GM19238 (cell line): ENCODE measurements around the gene UGT1A10.
"Not testable (repeated sequence)": the region's sequence is repeated elsewhere in the genome, so short reads cannot be mapped to it uniquely, and the experiment has no call there.

ENCODE experiments used
- DNase-seq: peaks from one replicate; pipeline ENCODE4 v3.0.0; 2011; ENCODE audit warnings: low spot score; ENCODE audit not compliant: insufficient read length

Gene UGT1A10

GRCh38 chr2:233736868-233737653 is 100.8 kb downstream of the UGT1A10 start:
- not testable (repeated sequence) for DNase-seq

DNA sequence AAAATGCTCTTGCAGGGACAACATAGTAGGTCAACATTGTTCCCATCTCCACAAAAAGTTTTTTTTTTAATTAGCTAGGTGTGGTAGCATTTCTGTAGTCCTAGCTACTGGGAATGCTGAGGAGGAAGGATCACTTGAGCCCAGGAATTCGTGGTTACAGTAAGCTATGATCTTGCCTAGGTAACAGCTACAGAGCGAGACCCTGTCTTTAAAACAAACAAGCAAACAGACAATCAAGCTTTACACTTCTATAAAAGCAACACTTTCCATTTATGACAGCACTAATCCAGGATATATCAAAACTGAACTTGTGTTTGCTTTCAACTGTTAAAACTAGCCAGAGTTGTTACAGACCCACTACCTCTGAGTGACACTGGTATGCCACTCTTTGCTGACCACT is 104.6 kb downstream of the UGT1A10 start:
- DNase-seq = no peak

DNA sequence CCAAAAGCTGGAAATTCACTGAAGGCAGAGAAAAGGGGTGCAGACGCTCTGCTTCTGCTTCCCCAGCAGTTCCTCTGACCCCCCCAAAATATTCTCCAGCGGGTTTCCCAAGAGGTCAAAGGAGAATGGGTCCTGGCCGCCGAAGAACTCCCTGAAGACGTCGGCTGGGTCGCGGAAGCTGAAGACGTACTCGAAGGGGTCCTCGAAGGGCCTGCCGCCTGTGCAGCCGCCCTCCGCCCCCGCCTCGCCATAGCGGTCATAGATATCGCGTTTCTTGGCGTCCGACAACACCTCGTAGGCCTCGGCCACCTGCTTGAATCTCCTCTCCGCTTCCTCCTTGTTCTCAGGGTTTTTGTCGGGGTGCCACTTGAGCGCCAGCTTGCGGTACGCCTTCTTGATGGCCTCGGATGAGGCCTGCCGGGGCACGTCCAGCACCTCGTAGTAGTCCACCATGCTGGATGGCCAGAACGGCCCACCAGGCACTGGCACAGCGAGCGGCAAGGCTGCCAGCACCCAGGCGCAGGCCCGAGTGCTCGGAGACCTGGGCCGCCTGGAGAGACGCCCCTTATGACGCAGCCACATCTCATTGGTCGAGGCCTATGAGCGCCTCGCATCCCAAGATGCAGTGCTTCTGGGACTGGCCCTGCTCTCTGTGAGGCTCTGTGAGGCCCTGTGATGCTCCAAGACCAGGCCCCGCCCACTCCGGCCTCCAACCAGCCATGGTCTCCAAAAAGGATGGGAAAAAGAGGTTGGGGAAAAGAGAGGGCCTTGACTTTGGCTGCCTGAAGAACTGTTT is 107.4 kb downstream of the UGT1A10 start:
- DNase-seq = no peak

DNA sequence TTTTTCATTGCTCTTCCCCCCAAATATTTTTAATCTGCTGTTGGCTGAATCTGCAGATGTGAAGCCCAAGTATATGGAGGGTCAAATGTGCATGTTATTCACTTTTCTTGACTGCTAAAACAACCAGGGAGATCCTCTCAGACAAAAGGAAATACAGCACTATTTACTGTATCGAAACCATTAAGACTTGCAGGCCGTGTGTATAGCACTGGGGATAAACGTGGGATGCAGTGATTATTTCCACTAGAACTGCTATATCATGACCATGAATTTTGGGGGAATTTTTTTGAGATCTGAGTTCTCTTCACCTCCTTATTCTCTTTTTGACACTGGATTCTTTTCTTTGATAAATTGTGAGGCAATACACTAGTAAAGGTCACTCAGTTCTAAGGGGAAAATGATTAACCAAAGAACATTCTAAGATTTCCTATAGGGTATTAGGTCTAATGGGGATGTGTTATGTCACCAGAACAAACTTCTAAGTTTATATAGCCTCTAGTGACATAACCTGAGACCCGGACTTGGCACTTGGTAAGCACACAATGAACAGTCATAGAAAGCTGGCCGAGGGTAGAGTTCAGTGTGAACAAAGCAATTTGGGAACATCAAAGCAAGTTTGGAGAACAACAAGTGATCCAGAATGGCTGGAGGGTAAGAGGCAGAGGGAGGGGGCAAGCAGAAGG is 109.0 kb downstream of the UGT1A10 start:
- no peak for DNase-seq

DNA sequence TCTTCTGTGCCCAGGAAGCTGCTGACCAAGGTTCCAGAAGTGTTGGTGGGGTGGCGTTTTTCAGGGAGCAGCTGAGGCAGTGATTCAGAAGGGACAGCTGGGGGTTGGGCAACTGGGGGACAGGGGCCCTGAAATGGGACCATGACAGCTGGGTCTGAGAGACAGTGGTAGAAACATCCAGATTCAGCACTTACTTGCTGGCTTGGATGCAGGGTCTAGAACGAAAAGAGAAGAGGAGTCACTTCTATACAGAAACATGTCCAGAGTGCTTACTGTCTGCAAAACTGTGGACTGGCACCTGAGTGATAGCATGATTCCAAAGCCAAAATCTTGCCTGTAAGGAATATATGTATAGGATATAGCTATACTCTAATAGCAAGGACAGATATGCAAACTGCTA is 109.6 kb downstream of the UGT1A10 start:
- not testable (repeated sequence) for DNase-seq

DNA sequence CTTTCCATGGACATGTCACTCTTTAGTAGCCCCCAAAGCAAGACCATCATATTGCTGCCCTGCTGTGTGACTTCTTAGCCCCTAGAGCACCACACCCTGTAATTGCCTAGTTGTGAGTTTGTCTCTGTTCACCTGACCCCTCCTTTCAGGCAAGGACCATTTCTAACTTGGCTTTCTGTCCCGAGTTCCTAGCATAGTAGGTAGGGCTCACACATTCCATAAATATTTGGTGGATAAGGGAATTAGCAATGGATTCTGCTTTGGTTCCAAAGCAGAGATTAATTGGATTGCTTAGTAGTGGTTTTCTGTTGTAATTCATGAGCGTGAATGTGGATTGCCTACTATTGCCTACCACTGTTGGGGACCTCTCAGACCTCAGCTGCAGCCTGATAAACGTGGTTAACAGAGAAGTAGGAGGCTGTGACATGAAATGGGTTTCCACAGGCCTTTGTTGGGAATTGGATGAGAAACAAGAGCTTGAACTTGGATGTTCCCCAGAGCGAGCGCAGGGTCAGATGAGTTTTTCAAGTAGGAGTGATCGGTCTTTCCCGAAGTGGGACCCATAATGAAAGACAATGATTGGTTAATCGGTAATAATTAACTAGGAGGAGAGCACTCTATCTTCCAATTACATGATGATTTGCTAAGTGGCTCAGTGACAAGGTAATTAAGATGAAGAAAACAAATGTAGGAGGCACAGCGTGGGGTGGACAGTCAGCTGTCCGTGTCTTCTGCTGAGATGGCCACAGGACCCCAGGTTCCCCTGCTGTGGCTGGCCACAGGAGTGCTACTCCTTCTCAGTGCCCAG is 110.4 kb downstream of the UGT1A10 start:
- DNase-seq = no peak

DNA sequence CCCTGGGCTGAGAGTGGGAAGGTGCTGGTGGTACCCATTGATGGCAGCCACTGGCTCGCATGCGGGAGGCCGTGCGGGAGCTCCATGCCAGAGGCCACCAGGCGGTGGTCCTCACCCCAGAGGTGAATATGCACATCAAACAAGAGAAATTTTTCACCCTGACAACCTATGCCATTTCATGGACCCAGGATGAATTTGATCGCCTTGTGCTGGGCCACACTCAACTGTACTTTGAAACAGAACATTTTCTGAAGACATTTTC is 111.0 kb downstream of the UGT1A10 start:
- DNase-seq = no peak

- DNase-seq = not testable (repeated sequence)
Measured at GRCh38 chr2:233750689-233751088, 114.4 kb downstream of the UGT1A10 start.

GRCh38 chr2:233751212-233752009 is 115.2 kb downstream of the UGT1A10 start:
- not testable (repeated sequence) for DNase-seq

- DNase-seq = no peak
Measured at GRCh38 chr2:233754872-233755611, 118.8 kb downstream of the UGT1A10 start.

- no peak for DNase-seq
Measured at GRCh38 chr2:233756429-233757081, 120.3 kb downstream of the UGT1A10 start.

GRCh38 chr2:233758141-233758540 is 121.9 kb downstream of the UGT1A10 start:
- no peak for DNase-seq

DNA sequence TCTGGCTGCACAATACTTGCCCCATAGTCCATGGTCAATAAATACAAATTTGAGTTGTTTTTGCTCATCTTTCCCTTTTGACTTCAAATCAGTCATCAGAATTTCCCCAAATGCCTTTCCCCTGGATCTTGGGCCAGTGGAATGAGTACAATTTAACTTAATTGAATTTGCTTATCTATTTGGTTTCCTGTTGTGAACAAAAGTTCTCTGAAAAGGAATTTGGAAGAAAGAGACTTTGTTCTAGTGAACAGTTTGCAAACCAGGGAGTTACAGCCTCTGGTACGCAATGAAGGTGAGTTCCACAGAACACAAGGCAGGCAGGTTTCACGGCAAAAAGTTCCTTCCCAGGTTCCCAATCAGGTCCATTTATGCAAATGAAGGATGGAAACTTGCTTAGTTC is 122.6 kb downstream of the UGT1A10 start:
- DNase-seq = no peak

DNA sequence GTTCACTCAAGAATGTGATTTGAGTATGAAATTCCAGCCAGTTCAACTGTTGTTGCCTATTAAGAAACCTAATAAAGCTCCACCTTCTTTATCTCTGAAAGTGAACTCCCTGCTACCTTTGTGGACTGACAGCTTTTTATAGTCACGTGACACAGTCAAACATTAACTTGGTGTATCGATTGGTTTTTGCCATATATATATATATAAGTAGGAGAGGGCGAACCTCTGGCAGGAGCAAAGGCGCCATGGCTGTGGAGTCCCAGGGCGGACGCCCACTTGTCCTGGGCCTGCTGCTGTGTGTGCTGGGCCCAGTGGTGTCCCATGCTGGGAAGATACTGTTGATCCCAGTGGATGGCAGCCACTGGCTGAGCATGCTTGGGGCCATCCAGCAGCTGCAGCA is 123.8 kb downstream of the UGT1A10 start, which contains the start of gene UGT1A1:
TSS of gene UGT1A1 (plus strand) at position 228 of the 400 bp plus-strand sequence. CDS start at position 246, 18 bp downstream.
- DNase-seq = no peak

- no peak for DNase-seq
Measured at GRCh38 chr2:233761040-233761769, 125.0 kb downstream of the UGT1A10 start.

GRCh38 chr2:233764264-233764663 is 128.0 kb downstream of the UGT1A10 start:
- no peak for DNase-seq

DNA sequence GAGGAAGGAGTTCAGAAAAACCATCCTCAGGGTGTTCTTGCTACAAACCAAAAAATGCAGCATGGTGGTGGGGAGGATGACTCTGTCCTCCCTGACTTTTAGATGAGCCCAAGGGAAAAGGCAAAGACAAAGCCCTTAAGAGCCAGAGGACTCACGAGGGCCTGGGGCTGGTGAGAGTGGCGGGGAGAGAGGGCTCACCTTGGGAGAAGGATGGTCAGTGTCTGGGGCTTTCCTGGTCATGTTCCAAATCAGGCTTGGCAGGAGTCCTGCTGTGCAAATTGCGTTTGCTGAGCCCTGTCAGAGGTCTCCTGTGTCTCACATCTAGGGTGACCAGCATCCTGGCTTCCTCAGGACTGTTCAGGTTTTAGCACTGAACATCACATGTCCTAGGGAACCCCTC is 128.5 kb downstream of the UGT1A10 start:
- no peak for DNase-seq

GRCh38 chr2:233766416-233766815 is 130.2 kb downstream of the UGT1A10 start:
- no peak for DNase-seq

DNA sequence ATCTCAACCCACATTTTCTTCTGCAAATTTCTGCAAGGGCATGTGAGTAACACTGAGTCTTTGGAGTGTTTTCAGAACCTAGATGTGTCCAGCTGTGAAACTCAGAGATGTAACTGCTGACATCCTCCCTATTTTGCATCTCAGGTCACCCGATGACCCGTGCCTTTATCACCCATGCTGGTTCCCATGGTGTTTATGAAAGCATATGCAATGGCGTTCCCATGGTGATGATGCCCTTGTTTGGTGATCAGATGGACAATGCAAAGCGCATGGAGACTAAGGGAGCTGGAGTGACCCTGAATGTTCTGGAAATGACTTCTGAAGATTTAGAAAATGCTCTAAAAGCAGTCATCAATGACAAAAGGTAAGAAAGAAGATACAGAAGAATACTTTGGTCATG is 131.8 kb downstream of the UGT1A10 start:
- no peak for DNase-seq
